Activated CD8-positive, alpha-beta memory T cell treated with anti-CD3 and anti-CD28 coated beads for 1 hour (primary cell): ENCODE measurements around the gene ABCF2.
A peak's percentile ranks its signal among the peaks of the same experiment; 100 is the strongest.

Experiments used
- DNase-seq, 2 donors: peaks; one replicate each; pipeline ENCODE4 v3.0.0-alpha.2; 2020; ENCODE audit warnings: low read depth in 1 of 2; ENCODE audit errors: extremely low read depth in 1 of 2

ABCF2 gene

DNA sequence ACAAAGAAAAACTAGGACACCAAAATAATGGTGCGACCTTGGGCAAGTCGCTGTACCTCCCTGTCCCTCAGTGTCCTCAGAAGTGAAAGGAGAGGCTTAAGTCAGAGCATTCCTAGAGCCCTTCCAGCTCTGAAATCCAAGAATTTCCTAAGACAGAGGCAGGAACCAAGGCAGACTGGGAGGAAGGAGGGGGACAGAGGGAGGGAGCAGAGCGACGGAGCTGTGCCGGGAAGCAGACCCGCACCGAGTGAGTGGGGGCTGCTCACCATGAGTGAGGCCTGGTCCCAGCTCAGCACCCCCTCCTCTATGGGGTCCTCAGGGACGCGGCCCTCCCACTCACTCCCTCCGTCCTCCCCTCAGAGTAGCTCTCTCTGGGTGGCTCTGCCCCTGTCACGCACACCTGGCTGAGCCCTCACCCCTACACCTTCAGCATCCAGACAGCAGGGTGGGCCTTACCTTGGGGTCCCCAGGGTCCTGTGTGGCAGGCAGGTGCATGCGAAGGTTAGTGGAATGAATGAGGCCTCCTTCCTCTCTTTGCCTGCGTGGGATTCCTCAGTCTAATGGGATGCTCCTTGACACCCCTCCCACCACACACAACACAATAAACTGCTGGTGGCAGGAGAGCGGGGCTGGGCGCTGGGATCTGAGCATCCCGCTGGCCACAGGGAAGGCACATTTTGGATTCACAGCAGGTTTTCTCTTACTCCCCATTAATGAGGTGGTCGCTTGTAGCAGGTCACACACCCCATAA lies 26.1 kb upstream of the ABCF2 start:
- no peak for DNase-seq

GRCh38 chr7:151252561-151252835 lies 25.5 kb upstream of the ABCF2 start:
- DNase-seq, result no peak

- no peak for DNase-seq
Observed at GRCh38 chr7:151251689-151252560, 24.9 kb upstream of the ABCF2 start.

GRCh38 chr7:151251328-151251688 lies 24.3 kb upstream of the ABCF2 start:
- no peak for DNase-seq

- no peak for DNase-seq
Observed at GRCh38 chr7:151250181-151251132, 23.5 kb upstream of the ABCF2 start.

GRCh38 chr7:151249732-151250072 lies 22.7 kb upstream of the ABCF2 start:
- no peak for DNase-seq

- DNase-seq, result no peak
Observed at GRCh38 chr7:151249034-151249731, 22.2 kb upstream of the ABCF2 start.

DNA sequence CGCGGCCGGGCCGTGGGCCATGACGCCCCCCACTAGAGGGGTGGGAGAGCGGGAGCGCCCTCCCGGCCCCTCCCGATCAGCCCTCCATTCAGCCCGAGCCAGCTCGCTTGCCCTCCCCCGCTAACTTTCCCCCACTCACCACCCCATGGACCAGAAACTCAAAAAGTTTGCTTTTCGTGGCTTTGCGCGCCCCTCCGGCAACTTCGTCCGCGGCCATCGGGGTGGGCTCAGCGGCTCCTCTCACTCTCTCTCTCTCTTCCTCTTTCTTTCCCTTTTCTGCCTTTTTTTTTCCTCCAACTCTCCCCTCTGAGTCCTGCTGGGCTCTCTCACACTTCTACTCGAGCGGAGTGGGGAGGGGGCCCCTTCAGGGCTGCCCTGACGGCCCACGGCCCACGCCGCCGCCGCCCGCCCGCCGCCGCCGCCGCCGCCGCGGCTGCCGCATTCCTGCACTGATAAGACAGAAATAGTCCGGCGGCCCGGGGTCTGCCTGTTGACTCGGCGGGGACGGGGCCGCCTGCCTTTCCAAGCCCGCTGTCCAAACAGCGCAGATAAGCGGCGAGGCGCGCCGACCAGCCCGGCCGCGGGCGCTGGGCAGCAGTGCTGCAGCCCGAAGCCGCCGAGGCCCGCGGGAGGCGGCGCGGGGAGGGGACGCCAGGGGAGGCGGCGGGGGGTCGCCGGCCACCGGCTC lies 21.5 kb upstream of the ABCF2 start, which contains the start of gene SMARCD3:
TSS of gene SMARCD3 (minus strand) at position 349 of the 688 bp plus-strand sequence. CDS start at position 217, 132 bp downstream.
- DNase-seq, result no peak

- DNase-seq, result no peak
Observed at GRCh38 chr7:151247611-151248345, 20.8 kb upstream of the ABCF2 start.

DNA sequence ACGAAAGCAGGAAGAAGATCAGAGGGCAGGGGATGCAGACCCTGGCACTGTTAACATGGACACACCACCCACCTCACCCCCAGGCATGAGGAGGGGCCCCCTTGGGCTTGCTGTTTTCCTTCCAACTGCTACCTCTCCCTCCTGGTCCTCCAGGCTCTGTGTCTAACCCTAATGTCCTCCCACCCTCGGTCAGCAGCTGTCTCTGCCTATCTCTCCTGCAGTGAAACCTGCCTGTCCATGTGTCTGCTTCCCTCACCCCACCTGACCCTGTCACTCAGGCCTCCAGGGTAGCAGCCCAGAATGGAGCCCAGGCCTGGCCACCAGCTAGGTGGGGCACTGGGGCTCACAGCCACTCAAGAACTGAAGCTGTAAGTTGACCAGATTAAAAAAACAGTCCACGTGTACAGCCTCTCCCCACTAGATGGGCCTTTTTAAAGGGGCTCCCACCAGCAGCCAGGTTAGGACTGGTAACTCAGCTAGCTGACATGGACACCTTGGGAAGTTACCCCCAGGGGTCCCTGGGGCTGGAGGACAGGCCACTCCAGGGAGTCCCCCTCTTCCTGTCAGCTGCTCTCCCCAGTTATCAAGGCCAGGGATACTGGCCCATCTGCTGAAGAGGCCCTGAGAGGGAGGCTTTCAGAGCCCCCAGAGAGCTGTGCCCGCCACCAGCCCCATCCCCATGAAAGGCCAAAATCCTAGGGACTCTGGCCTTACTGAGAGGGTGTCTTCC lies 20.0 kb upstream of the ABCF2 start:
- no peak for DNase-seq

DNA sequence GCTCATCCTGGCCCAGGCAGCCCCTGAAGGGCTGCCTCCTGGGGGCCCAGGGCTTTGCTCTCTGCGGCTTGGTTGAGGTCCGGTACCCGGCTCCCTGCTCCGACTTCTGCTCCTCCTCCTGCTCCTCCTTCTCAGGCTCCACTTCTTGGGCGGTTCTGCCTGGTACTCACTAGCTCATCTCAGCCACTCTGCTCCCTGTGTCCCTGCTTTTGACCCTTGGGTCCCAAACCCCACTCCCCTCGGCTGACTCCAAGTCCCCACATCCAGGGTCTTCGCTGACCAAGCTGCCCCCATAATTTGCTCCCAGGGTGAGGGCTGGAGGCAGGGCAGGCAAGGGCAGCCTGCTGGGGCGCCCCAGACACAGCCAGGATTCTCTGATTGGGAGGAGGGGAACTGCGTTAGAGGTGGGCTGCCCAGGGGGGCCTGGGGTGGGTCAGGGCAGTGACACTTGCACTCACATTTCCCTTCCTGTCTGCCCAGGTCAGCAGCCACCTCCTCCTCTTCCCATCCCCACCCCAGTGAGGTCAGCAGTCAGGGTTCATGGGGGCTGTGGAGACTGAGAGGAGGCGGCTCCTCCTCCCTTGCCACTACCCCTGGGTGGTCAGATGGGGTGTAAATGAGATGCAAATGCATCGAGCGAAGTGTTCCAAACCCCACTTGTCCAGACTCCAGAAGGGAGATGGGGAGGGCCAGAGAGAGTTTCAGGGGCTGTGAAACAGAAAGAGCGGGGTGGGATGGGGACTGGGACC lies 19.3 kb upstream of the ABCF2 start:
- DNase-seq, result no peak

DNA sequence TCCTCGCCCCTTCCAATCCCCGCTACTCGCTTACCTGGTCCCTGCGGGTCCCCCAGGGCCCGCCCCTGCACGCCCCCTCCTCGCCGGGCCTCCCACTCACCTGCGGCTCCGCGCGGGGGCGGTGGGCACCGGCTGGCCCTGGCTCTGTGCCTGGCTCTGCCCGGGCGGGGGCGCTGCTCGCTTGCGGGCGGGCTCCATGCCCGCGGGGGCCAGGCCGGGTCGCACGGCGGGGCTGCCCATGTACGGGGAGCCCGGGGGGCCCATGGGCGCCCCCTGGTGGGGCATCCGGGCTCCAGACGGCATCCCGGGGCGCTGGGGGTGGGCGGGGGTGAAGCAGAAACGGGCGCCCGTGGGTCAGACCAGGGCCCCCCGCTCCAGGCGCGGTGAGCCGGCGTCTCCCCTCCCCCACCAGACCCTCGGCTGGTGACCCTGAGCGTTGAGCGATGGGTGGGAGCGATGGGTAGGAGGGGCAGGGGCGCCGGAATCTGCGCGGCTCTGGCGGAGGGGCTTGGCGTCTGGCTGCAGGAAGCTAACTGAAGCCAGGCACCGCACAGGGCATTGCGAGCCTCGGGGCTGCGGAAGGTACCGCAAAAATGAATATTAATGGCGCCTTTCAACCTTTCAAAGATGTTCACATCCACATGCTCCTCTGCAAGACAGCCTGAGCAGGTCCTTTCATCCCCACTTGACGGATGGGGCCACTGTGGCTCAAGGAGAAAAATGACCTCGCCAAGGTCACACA lies 18.5 kb upstream of the ABCF2 start:
- peak in 1 of 2 donors; percentile 62 for DNase-seq

GRCh38 chr7:151244841-151245346 lies 17.9 kb upstream of the ABCF2 start:
- DNase-seq, result no peak

- DNase-seq, result no peak
Observed at GRCh38 chr7:151244196-151244840, 17.3 kb upstream of the ABCF2 start.

- DNase-seq, result no peak
Observed at GRCh38 chr7:151243408-151244195, 16.6 kb upstream of the ABCF2 start.

DNA sequence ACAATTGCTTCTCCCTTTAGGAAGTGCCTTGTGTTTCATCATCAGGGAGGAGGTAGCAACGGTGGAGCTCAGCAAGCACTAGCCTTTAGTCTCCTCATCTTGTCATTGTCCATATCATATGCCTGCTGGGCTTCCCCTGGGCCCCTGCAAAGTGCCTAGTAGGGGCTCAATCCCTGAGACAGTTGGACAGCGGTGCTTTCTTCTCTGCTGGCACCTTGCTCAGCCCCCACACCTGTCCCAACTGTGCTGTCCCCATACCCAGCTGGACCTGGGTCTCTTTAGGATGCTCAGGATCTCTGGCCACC lies 16.0 kb upstream of the ABCF2 start:
- DNase-seq, result no peak
